GM23338 (cell line): Measurements from ENCODE around the gene MET. TPM values are rescaled to one million over a fixed set of nuclear protein-coding genes. Genes with fewer than 3 reads are reported as not detected.

Experiments
- ATAC-seq: fragments of 200-7000 bp; cut with Tn5 transposase; 3 replicates; pipeline ENCODE4 v1.9.1; 2020
- DNase-seq: peaks from one replicate; pipeline ENCODE4 v3.0.0-alpha.2; 2015; ENCODE audit warnings: low spot score
- H2AFZ ChIP-seq: fragments of 200-600 bp; sonication (generic); 2 replicates; pipeline ENCODE4 v1.8.0; 2016; ENCODE audit warnings: antibody characterized with exemption, mild to moderate bottlenecking, moderate library complexity
- H3F3A ChIP-seq: fragments of 200-600 bp; sonication (generic); replicated peaks from 2 replicates; pipeline ENCODE4 v1.8.0; 2017; ENCODE audit warnings: antibody characterized with exemption, mixed run types, low read depth
- H3K27ac ChIP-seq: fragments of 200-600 bp; sonication (generic); 2 replicates; pipeline ENCODE4 v1.6.1; 2016; ENCODE audit warnings: low read depth
- H3K27me3 ChIP-seq: fragments of 200-600 bp; sonication (generic); 2 replicates; pipeline ENCODE4 v1.8.0; 2016; ENCODE audit warnings: mild to moderate bottlenecking, mixed run types, moderate library complexity; ENCODE audit not compliant: insufficient read depth
- H3K36me3 ChIP-seq: fragments of 200-600 bp; sonication (generic); 2 replicates; pipeline ENCODE4 v1.8.0; 2016; ENCODE audit warnings: mild to moderate bottlenecking; ENCODE audit not compliant: insufficient read depth
- H3K4me1 ChIP-seq: fragments of 200-600 bp; sonication (generic); 2 replicates; pipeline ENCODE4 v1.8.0; 2016; ENCODE audit warnings: mild to moderate bottlenecking, moderate library complexity; ENCODE audit not compliant: insufficient read depth
- H3K4me2 ChIP-seq: fragments of 200-600 bp; sonication (generic); 2 replicates; pipeline ENCODE4 v1.7.1; 2017; ENCODE audit warnings: mixed run types
- H3K4me3 ChIP-seq: fragments of 200-600 bp; sonication (generic); 2 replicates; pipeline ENCODE4 v1.6.1; 2016; ENCODE audit warnings: mixed run types
- H3K79me2 ChIP-seq: fragments of 200-600 bp; sonication (generic); replicated peaks from 2 replicates; pipeline ENCODE4 v1.8.0; 2017; ENCODE audit warnings: mild to moderate bottlenecking; ENCODE audit not compliant: insufficient read depth
- H3K9me2 ChIP-seq: fragments of 200-600 bp; sonication (generic); 2 replicates; pipeline ENCODE4 v1.8.0; 2017; ENCODE audit not compliant: insufficient read depth
- H4K20me1 ChIP-seq: fragments of 200-600 bp; sonication (generic); replicated peaks from 2 replicates; pipeline ENCODE4 v1.8.0; 2017; ENCODE audit warnings: mild to moderate bottlenecking; ENCODE audit not compliant: insufficient read depth
- H3K27ac Mint-ChIP-seq: 2 replicates; pipeline ENCODE4 v1.8.0; 2020; ENCODE audit warnings: inconsistent platforms, mild to moderate bottlenecking, moderate library complexity, mixed read lengths
- H3K27me3 Mint-ChIP-seq: 3 replicates; pipeline ENCODE4 v1.8.0; 2022; ENCODE audit warnings: low read depth, mild to moderate bottlenecking, moderate library complexity, mixed read lengths, inconsistent platforms; ENCODE audit not compliant: insufficient read depth, poor library complexity
- H3K36me3 Mint-ChIP-seq: 3 replicates; pipeline ENCODE4 v1.8.0; 2021; ENCODE audit warnings: low read depth, mild to moderate bottlenecking, inconsistent platforms, moderate library complexity, mixed read lengths
- H3K4me1 Mint-ChIP-seq: 3 replicates; pipeline ENCODE4 v1.8.0; 2020; ENCODE audit warnings: mild to moderate bottlenecking, inconsistent platforms, mixed read lengths
- H3K4me3 Mint-ChIP-seq: 3 replicates; pipeline ENCODE4 v1.8.0; 2021; ENCODE audit warnings: moderate library complexity, mild to moderate bottlenecking, inconsistent platforms, mixed read lengths
- H3K9me3 Mint-ChIP-seq: 3 replicates; pipeline ENCODE4 v1.8.0; 2020; ENCODE audit warnings: moderate library complexity, mild to moderate bottlenecking, inconsistent platforms, mixed read lengths
- CREB1 ChIP-seq: fragments of 250-450 bp; sonication (Bioruptor Pico); IDR thresholded peaks from 2 replicates; pipeline ENCODE4 v1.5.0; 2020; ENCODE audit warnings: low read depth, mild to moderate bottlenecking, moderate library complexity
- ETS1 ChIP-seq: IDR thresholded peaks from 2 replicates; pipeline ENCODE4 v1.6.1; 2016; ENCODE audit warnings: antibody characterized with exemption
- EZH2 ChIP-seq: fragments of 200-600 bp; sonication (generic); IDR thresholded peaks from one replicate; pipeline ENCODE4 v1.8.0; 2017; ENCODE audit warnings: antibody characterized with exemption, mild to moderate bottlenecking, low read depth; ENCODE audit not compliant: unreplicated experiment
- NANOG ChIP-seq: IDR thresholded peaks from 2 replicates; pipeline ENCODE4 v1.6.1; 2016; ENCODE audit warnings: antibody characterized with exemption, borderline replicate concordance
- POLR2AphosphoS5 ChIP-seq: IDR thresholded peaks from 2 replicates; pipeline ENCODE4 v1.6.1; 2016; ENCODE audit warnings: antibody characterized with exemption, low read depth
- STAT1 ChIP-seq: IDR thresholded peaks from one replicate; pipeline ENCODE4 v1.6.1; 2016; ENCODE audit warnings: antibody characterized with exemption; ENCODE audit not compliant: unreplicated experiment
- ZNF114 ChIP-seq: fragments of 250-450 bp; sonication (Bioruptor Pico); IDR thresholded peaks from 2 replicates; pipeline ENCODE4 v1.5.0; 2020; ENCODE audit warnings: mild to moderate bottlenecking, moderate library complexity
- ZNF331 ChIP-seq: fragments of 250-450 bp; sonication (Bioruptor Pico); IDR thresholded peaks from 2 replicates; pipeline ENCODE4 v1.5.0; 2020; ENCODE audit warnings: low read depth, mild to moderate bottlenecking, moderate library complexity
- ZNF462 ChIP-seq: fragments of 250-450 bp; sonication (Bioruptor Pico); IDR thresholded peaks from 2 replicates; pipeline ENCODE4 v1.5.0; 2020; ENCODE audit warnings: mild to moderate bottlenecking, moderate library complexity
- polyA plus RNA-seq: library from polyadenylated mRNA; unstranded; fragments of >200 nt; fragmentation: Nextera tagmentation; extraction: Ambion mirVana; gene quantifications from 2 replicates; pipeline ENCODE4 v1.2.1, GENCODE V29; 2016
- total RNA-seq: library from RNA; depleted of rRNA; stranded (reverse); fragments of >200 nt; shearing (Covaris generic); gene quantifications from 2 replicates; pipeline ENCODE4 v1.2.3, GENCODE V29; 2014

The MET gene
- total and polyA plus RNA-seq, 2 experiments from 2014 or later = 4.8 to 23.1 TPM

- Mint-ChIP-seq H3K27me3 (no peaks in the 10 kb centered on the region), H3K4me3 (peak overlapping the region; percentile 32; the same call in 1 of the 3 replicates), H3K36me3 (no peaks in the 10 kb centered on the region), H3K4me1 (peaks cover 24% of the 10 kb centered on the region), H3K27ac (peak overlapping the region; percentile 92), H3K9me3 (no peaks in the 10 kb centered on the region)
- no peaks in the 10 kb centered on the region for H4K20me1 ChIP-seq
- no peak for DNase-seq
- no peaks in the 10 kb centered on the region for H3F3A ChIP-seq
- H3K27ac ChIP-seq = peak overlapping the region; percentile 70; the same call in 1 of the 2 replicates
- H3K79me2 ChIP-seq = no peaks in the 10 kb centered on the region
- no peaks in the 10 kb centered on the region for H3K9me2 ChIP-seq
- no peak overlapping the region for H2AFZ ChIP-seq
- no peaks in the 10 kb centered on the region for H3K27me3 ChIP-seq
- peak overlapping the region; percentile 36 for H3K4me3 ChIP-seq
- H3K4me1 ChIP-seq = peaks cover 33% of the 10 kb centered on the region
- H3K4me2 ChIP-seq = peak overlapping the region; percentile 71
- ATAC-seq = no peak
- no peaks in the 10 kb centered on the region for H3K36me3 ChIP-seq
- TF ChIP-seq CREB1 (CRISPR knock-in tag) (no peak), ZNF331 (CRISPR knock-in tag) (no peak), ETS1 (no peak), POLR2AphosphoS5 (no peak)
Measured at GRCh38 chr7:116707289-116707688, 35.3 kb downstream of the MET start.

GRCh38 chr7:116708248-116708647, 36.3 kb downstream of the MET start:
- Mint-ChIP-seq H3K9me3 (no peaks in the 10 kb centered on the region), H3K36me3 (no peaks in the 10 kb centered on the region), H3K27ac (peak overlapping the region; percentile 92; the same call in 1 of the 2 replicates), H3K4me1 (peaks cover 24% of the 10 kb centered on the region), H3K4me3 (no peak overlapping the region), H3K27me3 (no peaks in the 10 kb centered on the region)
- no peak for ATAC-seq
- no peak overlapping the region for H3K27ac ChIP-seq
- no peak for DNase-seq
- no peak overlapping the region for H2AFZ ChIP-seq
- no peak overlapping the region for H3K4me3 ChIP-seq
- no peaks in the 10 kb centered on the region for H4K20me1 ChIP-seq
- H3K36me3 ChIP-seq = no peaks in the 10 kb centered on the region
- no peaks in the 10 kb centered on the region for H3F3A ChIP-seq
- no peak for TF ChIP-seq ETS1
- no peak for TF ChIP-seq NANOG
- no peak for TF ChIP-seq POLR2AphosphoS5
- TF ChIP-seq ZNF462 = no peak
- no peak for TF ChIP-seq STAT1
- no peak for TF ChIP-seq EZH2
- no peak for TF ChIP-seq ZNF114 (CRISPR knock-in tag)
- TF ChIP-seq CREB1 (CRISPR knock-in tag) = no peak
- H3K27me3 ChIP-seq = no peaks in the 10 kb centered on the region
- H3K4me1 ChIP-seq = peaks cover 33% of the 10 kb centered on the region
- no peaks in the 10 kb centered on the region for H3K79me2 ChIP-seq
- no peaks in the 10 kb centered on the region for H3K9me2 ChIP-seq
- peak overlapping the region; percentile 71; the same call in 1 of the 2 replicates for H3K4me2 ChIP-seq
